NCI-H82 treated with DMSO at 0.1 percent for 48 hours (cell line): Measurements from ENCODE around the gene REM2.
A peak's percentile ranks its signal among the peaks of the same experiment; 100 is the strongest.

Experiments used
- DNase-seq: peaks from one replicate; lab custom pipeline; 2025; ENCODE audit not compliant: unreplicated experiment; lab: John Stamatoyannopoulos, UW

Gene REM2

DNA sequence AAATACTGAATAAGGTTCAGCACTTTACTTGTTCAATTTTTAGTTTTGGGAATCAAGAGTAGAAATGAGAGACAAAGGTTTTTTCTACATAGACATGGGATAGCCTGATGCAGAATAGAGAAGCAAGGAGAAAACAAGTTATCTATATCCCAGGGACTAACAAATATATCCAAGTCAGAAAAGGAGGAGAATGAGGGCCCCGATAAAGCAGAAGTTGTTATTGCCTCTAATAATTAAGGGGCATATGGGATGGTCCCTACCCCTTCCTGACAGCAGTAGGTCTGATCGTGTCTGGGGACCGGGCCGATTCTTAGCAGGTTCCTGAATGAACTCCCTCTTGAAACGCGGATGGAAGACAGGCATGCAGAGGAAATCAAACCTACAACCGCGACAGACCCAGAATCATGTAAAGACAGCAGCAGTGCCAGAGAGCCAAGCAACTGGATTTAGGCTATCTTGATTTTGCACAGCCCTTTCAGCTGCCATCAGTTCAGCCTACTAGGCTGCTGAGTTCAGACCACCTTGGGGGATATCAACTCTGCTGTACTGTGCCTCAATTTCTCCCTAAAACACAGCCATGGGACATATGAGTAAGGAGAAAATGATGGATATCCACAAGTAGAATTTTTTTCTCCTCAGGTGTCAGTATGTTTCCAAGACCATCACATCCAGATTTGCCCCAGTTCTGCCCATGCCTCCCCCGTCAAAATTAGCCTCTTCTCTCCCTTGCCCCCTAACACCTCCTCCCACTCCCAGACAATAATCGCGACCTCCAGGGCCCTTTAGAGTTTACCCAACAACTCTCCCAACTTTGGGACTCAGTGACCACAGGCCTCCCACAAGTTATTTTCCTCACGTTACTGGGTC lies 45.4 kb downstream of the REM2 start:
- DNase-seq: no peak

DNA sequence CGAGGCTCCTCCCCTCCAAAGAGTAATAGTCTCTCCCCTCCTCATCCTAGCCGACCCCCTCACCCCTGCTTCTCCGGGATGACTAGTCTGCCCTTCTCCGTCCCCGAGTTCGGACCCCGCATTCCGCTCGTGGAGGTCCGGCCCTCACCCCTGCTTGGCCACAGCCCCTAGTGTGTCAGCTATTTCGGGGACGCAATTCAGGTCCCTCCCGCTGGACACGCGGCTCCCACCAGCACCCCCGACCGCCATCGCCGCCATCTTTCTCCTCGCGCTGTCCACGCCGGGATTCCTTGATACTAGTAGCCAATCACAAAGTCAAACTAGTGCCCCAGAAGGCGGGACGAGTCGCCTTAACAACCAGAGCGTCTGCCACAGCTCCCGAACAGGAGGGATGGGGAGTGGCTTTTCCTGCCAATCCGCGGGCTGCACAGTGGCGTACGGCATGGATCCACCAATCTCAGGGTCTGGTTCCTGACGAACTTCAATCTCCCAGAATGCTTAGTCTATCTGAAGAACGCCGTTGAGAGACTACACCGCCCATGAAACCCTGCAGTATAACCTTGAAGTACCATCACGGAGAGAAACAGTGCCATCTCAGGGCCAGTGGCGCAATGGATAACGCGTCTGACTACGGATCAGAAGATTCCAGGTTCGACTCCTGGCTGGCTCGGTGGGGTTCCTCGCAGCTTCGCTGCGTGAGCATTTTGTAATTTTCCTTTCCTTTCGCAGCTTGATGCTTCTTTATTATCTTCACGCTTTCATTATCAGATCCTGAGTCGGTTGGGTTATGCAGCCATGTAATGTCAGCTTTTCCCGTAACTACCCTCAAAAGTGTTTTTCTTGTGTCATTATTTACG lies 46.3 kb downstream of the REM2 start, which contains the start of gene PRMT5:
Gene PRMT5, minus strand, starts transcription at position 273 of the 857 bp plus-strand sequence. Its CDS starts 15 bp downstream, at position 258.
- DNase-seq: peak; percentile 98

DNA sequence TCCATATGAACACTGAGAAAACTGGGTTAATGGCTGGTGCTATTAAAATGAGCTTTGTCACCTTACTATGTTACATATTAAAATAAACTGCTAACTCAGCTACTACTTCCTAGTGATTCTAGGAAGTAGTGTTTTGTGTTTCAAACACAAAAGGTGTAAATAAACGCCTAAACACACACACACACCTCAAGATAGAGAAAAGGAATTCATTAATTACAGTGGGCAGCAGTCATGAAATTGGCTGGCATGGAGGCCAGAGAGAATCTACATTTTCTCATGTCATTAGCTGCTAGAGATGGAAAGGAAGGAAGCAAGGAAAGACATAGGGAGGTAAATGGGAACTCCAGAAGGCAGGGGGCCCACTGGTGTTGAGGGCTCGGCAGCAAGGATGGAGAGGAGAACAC lies 46.9 kb downstream of the REM2 start:
- DNase-seq: no peak

DNA sequence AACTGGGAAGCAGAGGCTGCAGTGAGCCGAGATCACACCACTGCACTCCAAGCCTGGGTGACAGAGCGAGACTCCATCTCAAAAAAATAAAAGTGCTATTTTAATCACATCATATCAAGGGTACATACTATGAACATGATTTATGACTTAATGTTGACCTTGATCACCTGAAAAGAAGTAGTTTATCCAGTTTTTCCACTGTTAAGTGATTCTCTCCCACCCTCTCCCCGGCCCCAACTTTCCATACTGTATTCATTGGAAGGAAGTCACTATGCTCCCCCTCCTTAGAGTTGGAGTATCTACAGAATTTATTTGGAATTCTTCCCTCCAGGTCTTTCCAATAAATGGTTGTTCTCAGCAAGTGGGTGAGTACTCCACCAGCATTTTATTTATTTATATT lies 49.1 kb downstream of the REM2 start:
- no peak for DNase-seq

DNA sequence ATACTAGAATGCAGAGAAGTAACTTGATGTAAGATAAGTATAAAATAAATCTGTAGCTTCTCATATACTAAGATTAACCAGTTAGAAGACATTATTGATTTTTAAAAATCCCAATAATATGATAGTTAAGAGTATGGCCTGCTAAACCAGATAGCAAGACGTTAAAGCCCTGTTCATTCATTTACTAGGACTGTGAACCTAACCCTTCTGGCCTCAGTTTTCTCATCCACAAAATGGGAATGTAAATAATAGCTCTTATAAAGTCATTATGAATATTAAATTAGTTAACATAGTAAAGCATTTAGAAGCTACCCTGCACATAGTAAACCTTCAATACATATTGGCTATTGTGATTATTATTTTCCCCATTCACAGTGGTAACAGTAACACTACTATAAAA lies 52.1 kb downstream of the REM2 start:
- no peak for DNase-seq
